Heart left ventricle (tissue), 13 donors: Measurements from ENCODE around the gene NLRP1.

ENCODE experiments used
- POLR2A ChIP-seq, 2 donors: fragments of 450-650 bp; IDR thresholded peaks; one replicate each; pipeline ENCODE4 v1.6.1; 2017; ENCODE audit warnings: antibody characterized with exemption in 2 of 2, mild to moderate bottlenecking in 2 of 2, moderate library complexity in 2 of 2
- TF ChIP-seq, protein P1 (sequence below), 12 donors: fragments of 200-600 bp; sonication (generic) in 4 of 12; IDR thresholded peaks; one replicate each; pipeline versions ENCODE4 v1.5.0 to v1.8.0; 2018 to 2022; ENCODE audit warnings: antibody characterized with exemption in 12 of 12, mild to moderate bottlenecking in 5 of 12
- donor health status: ischemic (EF 13 %, LVEDD 7.1; RV severe dilation, severe dysfunction).
- donor health status: DM: no; HTN: yes; CAD: no.
- donor health status: DM: no; HTN: no; CAD: no.
- donor health status: ischemic (EF 25% LVEDD 6.9; RV normal size, moderate dysfunction).
- donor health status: ischemic (EF 25% LVEDD 5.7; RV mildly dilated, moderate dysfunction).
- donor health status: ischemic (EF 35%, LVEDD 5.7; RV mildly dilated, moderate dysfunction).
- donor health status: nonischemic (EF 11% LVEDD 7.7; RV severe dilation, severe dysfunction).
- donor health status: DM: yes; HTN: yes; CAD: no.
- donor health status: PGD.
- donor health status: ischemic (EF 29% LVEDD 5.4; RV normal size, mild dysfunction).
- donor health status: nonischemic (EF 23%, LVEDD 6.1; RV moderate dilation, normal function).

DNA sequence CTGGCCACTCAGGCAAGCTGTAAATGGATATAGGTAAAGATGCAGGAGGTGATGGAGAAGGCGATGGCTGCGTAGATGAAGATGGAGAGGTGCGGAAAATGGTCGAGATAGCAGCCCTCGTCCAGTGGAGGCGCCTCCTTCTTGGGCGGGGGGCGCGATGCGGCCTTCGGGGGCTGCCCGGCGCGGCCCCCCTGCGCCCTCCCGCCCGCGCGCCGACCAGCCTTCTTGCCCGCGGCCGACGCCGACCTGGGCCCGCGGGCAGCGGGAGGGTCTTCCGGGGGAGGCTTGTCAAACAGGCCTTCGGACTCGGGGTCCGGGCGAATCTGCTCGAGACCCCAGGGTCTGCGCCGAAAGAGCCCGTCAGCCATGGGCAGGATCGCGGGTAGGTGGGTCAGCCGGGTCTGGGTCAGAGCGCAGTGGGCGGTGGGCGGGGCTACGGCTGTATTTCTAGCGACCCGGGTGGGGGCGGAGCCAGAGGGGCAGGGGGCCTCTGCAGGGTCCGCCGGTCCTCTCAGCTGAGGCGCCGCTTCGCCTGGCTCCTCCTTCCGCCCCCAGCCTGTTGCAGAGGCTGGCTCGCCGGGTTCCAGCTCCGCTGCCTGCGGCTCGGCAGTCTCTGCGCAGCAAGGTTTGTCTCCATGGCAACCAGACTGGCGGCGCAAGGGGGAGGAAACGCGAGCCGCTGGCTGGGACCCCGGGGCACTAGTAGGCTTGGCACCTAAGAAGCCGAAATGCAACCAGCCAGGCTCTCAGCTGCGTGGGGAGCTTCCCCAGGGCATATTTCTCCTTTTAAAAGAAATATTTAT lies 83.5 kb downstream of the NLRP1 start:
- TF ChIP-seq POLR2A (IDR thresholded peaks at IDR 0.05) = no peak
- TF ChIP-seq, protein P1, sequence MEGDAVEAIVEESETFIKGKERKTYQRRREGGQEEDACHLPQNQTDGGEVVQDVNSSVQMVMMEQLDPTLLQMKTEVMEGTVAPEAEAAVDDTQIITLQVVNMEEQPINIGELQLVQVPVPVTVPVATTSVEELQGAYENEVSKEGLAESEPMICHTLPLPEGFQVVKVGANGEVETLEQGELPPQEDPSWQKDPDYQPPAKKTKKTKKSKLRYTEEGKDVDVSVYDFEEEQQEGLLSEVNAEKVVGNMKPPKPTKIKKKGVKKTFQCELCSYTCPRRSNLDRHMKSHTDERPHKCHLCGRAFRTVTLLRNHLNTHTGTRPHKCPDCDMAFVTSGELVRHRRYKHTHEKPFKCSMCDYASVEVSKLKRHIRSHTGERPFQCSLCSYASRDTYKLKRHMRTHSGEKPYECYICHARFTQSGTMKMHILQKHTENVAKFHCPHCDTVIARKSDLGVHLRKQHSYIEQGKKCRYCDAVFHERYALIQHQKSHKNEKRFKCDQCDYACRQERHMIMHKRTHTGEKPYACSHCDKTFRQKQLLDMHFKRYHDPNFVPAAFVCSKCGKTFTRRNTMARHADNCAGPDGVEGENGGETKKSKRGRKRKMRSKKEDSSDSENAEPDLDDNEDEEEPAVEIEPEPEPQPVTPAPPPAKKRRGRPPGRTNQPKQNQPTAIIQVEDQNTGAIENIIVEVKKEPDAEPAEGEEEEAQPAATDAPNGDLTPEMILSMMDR (IDR thresholded peaks at IDR 0.05) = no peak
